Loucy (cell line): ENCODE results near the gene CPHXL2.

Experiments
- EZH2phosphoT487 ChIP-seq: fragments of 200-600 bp; IDR thresholded peaks from 2 replicates; pipeline ENCODE4 v1.6.1; 2018; ENCODE audit warnings: antibody characterized with exemption, mild to moderate bottlenecking, moderate library complexity, borderline replicate concordance
- TF ChIP-seq, protein P1 (sequence below): fragments of 200-600 bp; sonication (generic); conservative IDR thresholded peaks from 2 replicates; pipeline ENCODE4 v1.5.1; 2014; ENCODE audit warnings: mild to moderate bottlenecking, antibody characterized with exemption, low read length

DNA sequence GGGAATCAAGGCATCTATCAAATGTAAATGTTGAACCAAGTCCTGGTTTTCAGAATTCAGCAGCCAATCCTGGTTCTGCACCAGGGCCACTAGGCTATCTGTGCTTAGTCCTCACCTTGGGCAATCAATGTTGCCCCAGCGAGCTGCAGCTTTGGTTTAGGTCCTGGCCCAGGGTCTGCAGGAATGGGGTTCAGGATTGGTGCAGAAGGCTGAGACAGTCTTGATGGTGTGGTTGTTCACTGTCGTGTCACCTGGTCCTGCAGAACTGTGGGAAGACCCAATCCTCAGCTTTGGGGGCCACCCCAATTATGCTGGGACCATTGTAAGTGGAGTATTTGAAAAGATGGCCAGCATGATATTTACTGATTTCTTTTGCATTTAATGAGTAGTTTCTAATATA lies 18.6 kb downstream of the CPHXL2 start:
- TF ChIP-seq, protein P1, sequence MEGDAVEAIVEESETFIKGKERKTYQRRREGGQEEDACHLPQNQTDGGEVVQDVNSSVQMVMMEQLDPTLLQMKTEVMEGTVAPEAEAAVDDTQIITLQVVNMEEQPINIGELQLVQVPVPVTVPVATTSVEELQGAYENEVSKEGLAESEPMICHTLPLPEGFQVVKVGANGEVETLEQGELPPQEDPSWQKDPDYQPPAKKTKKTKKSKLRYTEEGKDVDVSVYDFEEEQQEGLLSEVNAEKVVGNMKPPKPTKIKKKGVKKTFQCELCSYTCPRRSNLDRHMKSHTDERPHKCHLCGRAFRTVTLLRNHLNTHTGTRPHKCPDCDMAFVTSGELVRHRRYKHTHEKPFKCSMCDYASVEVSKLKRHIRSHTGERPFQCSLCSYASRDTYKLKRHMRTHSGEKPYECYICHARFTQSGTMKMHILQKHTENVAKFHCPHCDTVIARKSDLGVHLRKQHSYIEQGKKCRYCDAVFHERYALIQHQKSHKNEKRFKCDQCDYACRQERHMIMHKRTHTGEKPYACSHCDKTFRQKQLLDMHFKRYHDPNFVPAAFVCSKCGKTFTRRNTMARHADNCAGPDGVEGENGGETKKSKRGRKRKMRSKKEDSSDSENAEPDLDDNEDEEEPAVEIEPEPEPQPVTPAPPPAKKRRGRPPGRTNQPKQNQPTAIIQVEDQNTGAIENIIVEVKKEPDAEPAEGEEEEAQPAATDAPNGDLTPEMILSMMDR: no peak
- no peak for TF ChIP-seq EZH2phosphoT487
